Neuronal stem cell (in vitro differentiated cells): Measurements from ENCODE around the gene ITGBL1.

Experiments used
- DNase-seq: peaks from one replicate; pipeline ENCODE4 v3.0.0-alpha.2; 2013; ENCODE audit warnings: low spot score
- H2AFZ ChIP-seq: one replicate; pipeline ENCODE4 v1.6.1; 2013; ENCODE audit warnings: mild to moderate bottlenecking, low read length, inconsistent platforms
- H2AK5ac ChIP-seq: 2 replicates; pipeline ENCODE4 v1.6.1; 2013; ENCODE audit warnings: low read depth, mild to moderate bottlenecking, inconsistent platforms, low read length, moderate library complexity, mixed read lengths
- H2BK120ac ChIP-seq: 2 replicates; pipeline ENCODE4 v1.6.1; 2013; ENCODE audit warnings: low read depth, mild to moderate bottlenecking, inconsistent platforms, low read length, moderate library complexity, mixed read lengths
- H2BK12ac ChIP-seq: one replicate; pipeline ENCODE4 v1.6.1; 2013; ENCODE audit warnings: low read length, inconsistent platforms
- H2BK15ac ChIP-seq: 2 replicates; pipeline ENCODE4 v1.6.1; 2013; ENCODE audit warnings: mild to moderate bottlenecking, low read length, inconsistent platforms, mixed read lengths
- H2BK5ac ChIP-seq: one replicate; pipeline ENCODE4 v1.6.1; 2013; ENCODE audit warnings: inconsistent platforms, mild to moderate bottlenecking, low read length, moderate library complexity
- H3K14ac ChIP-seq: one replicate; pipeline ENCODE4 v1.6.1; 2013; ENCODE audit warnings: low read length, inconsistent platforms
- H3K18ac ChIP-seq: 2 replicates; pipeline ENCODE4 v1.6.1; 2013; ENCODE audit warnings: low read length, inconsistent platforms
- H3K23ac ChIP-seq: 2 replicates; pipeline ENCODE4 v1.6.1; 2013; ENCODE audit warnings: low read depth, mild to moderate bottlenecking, mixed read lengths, low read length, inconsistent platforms; ENCODE audit not compliant: poor library complexity
- H3K27ac ChIP-seq: replicated peaks from 3 replicates; pipeline ENCODE4 v1.5.1; 2013; ENCODE audit warnings: low read length, inconsistent platforms
- H3K27me3 ChIP-seq, 3 experiments: 2 replicates each; pipeline ENCODE4 v1.6.1; 2013; ENCODE audit warnings: low read length in 3 of 3, mild to moderate bottlenecking in 2 of 3, inconsistent platforms in 1 of 3, low read depth in 1 of 3, mixed read lengths in 1 of 3, moderate library complexity in 1 of 3; ENCODE audit not compliant: control insufficient read depth in 3 of 3, insufficient read depth in 3 of 3
- H3K36me3 ChIP-seq, 2 donors: replicated peaks in 1 of 2; 2 replicates each; pipeline ENCODE4 v1.6.1; 2013; ENCODE audit warnings: low read length in 2 of 2; ENCODE audit not compliant: control insufficient read depth in 2 of 2, insufficient read depth in 2 of 2
- H3K4ac ChIP-seq: 2 replicates; pipeline ENCODE4 v1.6.1; 2013; ENCODE audit warnings: inconsistent platforms, mild to moderate bottlenecking, low read length, moderate library complexity
- H3K4me1 ChIP-seq, 2 donors: 1 replicate in 1 of 2; 2 replicates in 1 of 2; pipeline ENCODE4 v1.6.1; 2013; ENCODE audit warnings: low read length in 2 of 2, low read depth in 1 of 2; ENCODE audit not compliant: control insufficient read depth in 2 of 2, insufficient read depth in 1 of 2
- H3K4me2 ChIP-seq: one replicate; pipeline ENCODE4 v1.6.1; 2013; ENCODE audit warnings: mild to moderate bottlenecking, low read length, inconsistent platforms; ENCODE audit not compliant: insufficient read depth, poor library complexity, severe bottlenecking
- H3K4me3 ChIP-seq, 2 donors: 2 replicates each; pipeline ENCODE4 v1.5.1; 2013; ENCODE audit warnings: low read length in 2 of 2, mild to moderate bottlenecking in 2 of 2, inconsistent platforms in 1 of 2, moderate library complexity in 1 of 2
- H3K79me1 ChIP-seq: one replicate; pipeline ENCODE4 v1.6.1; 2013; ENCODE audit warnings: low read depth, mild to moderate bottlenecking, inconsistent platforms, low read length, moderate library complexity
- H3K9ac ChIP-seq: one replicate; pipeline ENCODE4 v1.6.1; 2013; ENCODE audit warnings: mild to moderate bottlenecking, low read depth, low read length, inconsistent platforms; ENCODE audit not compliant: poor library complexity
- H3K9me3 ChIP-seq, 2 donors: replicated peaks in 1 of 2; 2 replicates each; pipeline versions ENCODE3 to v1.6.1; 2013; ENCODE audit warnings: low read length in 2 of 2, mild to moderate bottlenecking in 2 of 2, inconsistent platforms in 1 of 2, low read depth in 1 of 2, mixed read lengths in 1 of 2, moderate library complexity in 1 of 2; ENCODE audit not compliant: control insufficient read depth in 2 of 2, insufficient read depth in 1 of 2
- H4K8ac ChIP-seq: one replicate; pipeline ENCODE4 v1.6.1; 2013; ENCODE audit warnings: low read depth, mild to moderate bottlenecking, inconsistent platforms, low read length, moderate library complexity
- H4K91ac ChIP-seq: one replicate; pipeline ENCODE4 v1.6.1; 2013; ENCODE audit warnings: low read length, low read depth, mild to moderate bottlenecking, inconsistent platforms; ENCODE audit not compliant: poor library complexity
- WGBS, 2 donors: extraction: QIAGEN DNeasy Blood & Tissue Kit; methylation state at CpG; one replicate each; pipeline ENCODE4 v1.1.7; 2013; ENCODE audit warnings: missing lambda C conversion rate in 2 of 2, mixed read lengths in 1 of 2; ENCODE audit not compliant: insufficient read length in 2 of 2, insufficient replicate concordance in 1 of 2; ENCODE audit errors: extremely low coverage in 2 of 2; 5-methylcytosine and 5-hydroxymethylcytosine counted together

Gene ITGBL1

DNA sequence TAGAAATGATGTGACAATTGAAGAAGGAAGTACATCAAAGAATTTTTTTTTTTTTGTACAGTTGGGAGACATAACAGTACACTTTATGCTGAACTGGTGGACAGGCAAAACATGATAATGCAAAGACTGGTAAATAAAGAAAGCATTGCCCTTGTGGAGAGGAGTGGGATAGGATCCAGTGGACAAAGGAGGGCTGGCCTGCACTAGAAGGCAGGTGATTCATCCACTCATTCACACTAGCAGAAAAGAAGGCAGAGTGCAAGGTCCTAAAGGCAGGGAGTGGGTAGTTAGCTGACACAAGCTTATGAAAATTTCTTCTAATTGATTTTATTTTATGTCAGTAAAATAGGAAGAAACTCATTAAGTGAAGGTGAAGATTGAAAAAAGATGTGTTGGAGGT lies 18.6 kb upstream of the ITGBL1 start:
- no peaks in the 10 kb centered on the region for H3K4me1 ChIP-seq
- no peak overlapping the region for H2AK5ac ChIP-seq
- H3K23ac ChIP-seq = no peak overlapping the region
- no peak overlapping the region for H3K14ac ChIP-seq
- H2AFZ ChIP-seq = no peak overlapping the region
- H3K36me3 ChIP-seq = no peaks in the 10 kb centered on the region
- H3K27ac ChIP-seq = no peak overlapping the region
- no peak overlapping the region for H2BK5ac ChIP-seq
- DNase-seq = no peak
- no peak overlapping the region for H3K4me2 ChIP-seq
- H3K9me3 ChIP-seq = peaks cover 0 to 1% of the 10 kb centered on the region in 2 donors
- no peak overlapping the region for H2BK12ac ChIP-seq
- no peak overlapping the region for H2BK120ac ChIP-seq
- H4K91ac ChIP-seq = no peak overlapping the region
- no peak overlapping the region for H2BK15ac ChIP-seq
- no peaks in the 10 kb centered on the region for H3K79me1 ChIP-seq
- H3K18ac ChIP-seq = no peak overlapping the region
- no peak overlapping the region for H4K8ac ChIP-seq
- no peaks in the 10 kb centered on the region for H3K27me3 ChIP-seq
- H3K4me3 ChIP-seq = no peak overlapping the region
- no peak overlapping the region for H3K4ac ChIP-seq
- no peak overlapping the region for H3K9ac ChIP-seq

DNA sequence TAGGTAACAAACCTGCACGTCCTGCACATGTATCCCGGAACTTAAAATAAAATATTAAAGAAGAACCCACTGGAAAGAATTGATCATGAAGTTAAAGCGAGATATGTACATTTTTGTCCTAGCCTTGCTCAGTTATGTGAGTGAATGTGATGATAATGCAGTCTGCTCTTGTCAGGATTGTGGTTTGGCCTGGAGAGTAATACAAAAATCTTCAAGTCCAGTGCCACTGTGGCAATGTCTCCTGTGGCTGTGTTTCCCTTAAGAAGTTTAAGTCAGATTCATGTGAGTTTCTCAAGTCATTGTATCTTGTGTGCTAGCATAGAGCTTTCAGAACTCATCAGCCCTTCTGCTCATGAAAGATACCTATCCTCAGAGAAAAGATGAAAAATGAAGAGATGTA lies 18.0 kb upstream of the ITGBL1 start:
- Histone ChIP-seq H3K4me2 (no peak overlapping the region), H3K27me3 (no peaks in the 10 kb centered on the region), H3K9me3 (peaks cover 0 to 1% of the 10 kb centered on the region in 2 donors), H2BK120ac (no peak overlapping the region), H2BK12ac (no peak overlapping the region), H3K9ac (no peak overlapping the region), H3K18ac (no peak overlapping the region), H2AFZ (no peak overlapping the region), H3K4me1 (no peaks in the 10 kb centered on the region), H3K36me3 (no peaks in the 10 kb centered on the region), H4K8ac (no peak overlapping the region), H2BK15ac (no peak overlapping the region), H3K14ac (no peak overlapping the region), H3K23ac (no peak overlapping the region), H2AK5ac (no peak overlapping the region), H2BK5ac (no peak overlapping the region), H4K91ac (no peak overlapping the region), H3K27ac (no peak overlapping the region), H3K79me1 (no peaks in the 10 kb centered on the region), H3K4ac (no peak overlapping the region), H3K4me3 (no peak overlapping the region)
- DNase-seq = no peak
- WGBS, 2 donors = no CpG with 5 or more reads among the region's 3 CpGs

DNA sequence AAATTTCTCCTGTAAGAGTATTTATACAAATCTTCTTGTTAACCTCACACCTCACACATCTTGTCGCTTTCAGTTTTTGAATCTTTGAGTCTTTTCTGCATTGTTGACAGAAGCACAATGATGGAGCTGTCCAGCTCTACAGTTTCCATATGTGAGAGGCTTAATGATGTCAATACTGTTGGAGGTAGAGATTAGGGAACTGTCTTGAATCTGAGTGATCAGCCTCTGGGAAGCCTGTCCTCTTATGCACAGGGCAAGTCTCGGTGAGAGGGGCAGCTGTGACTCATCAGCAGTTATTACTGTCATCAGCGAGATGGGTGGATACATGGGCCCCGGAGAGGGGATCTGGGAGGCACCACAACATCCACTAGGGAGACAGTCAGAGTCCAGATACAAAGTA lies 4.6 kb upstream of the ITGBL1 start:
- H3K36me3 ChIP-seq = no peaks in the 10 kb centered on the region
- no peak overlapping the region for H3K27ac ChIP-seq
- no peaks in the 10 kb centered on the region for H3K4me1 ChIP-seq
- no peak overlapping the region for H3K4me2 ChIP-seq
- no peak overlapping the region for H4K8ac ChIP-seq
- no peak overlapping the region for H2AFZ ChIP-seq
- H3K9me3 ChIP-seq = no peaks in the 10 kb centered on the region
- H2BK15ac ChIP-seq = no peak overlapping the region
- H3K4me3 ChIP-seq = no peak overlapping the region
- H3K23ac ChIP-seq = no peak overlapping the region
- H2BK12ac ChIP-seq = no peak overlapping the region
- H2AK5ac ChIP-seq = no peak overlapping the region
- no peak overlapping the region for H2BK5ac ChIP-seq
- H3K79me1 ChIP-seq = no peaks in the 10 kb centered on the region
- no peak overlapping the region for H3K9ac ChIP-seq
- DNase-seq = no peak
- no peak overlapping the region for H3K18ac ChIP-seq
- H3K27me3 ChIP-seq = no peaks in the 10 kb centered on the region
- no CpG with 5 or more reads among the region's 4 CpGs for WGBS, 2 donors
- no peak overlapping the region for H4K91ac ChIP-seq
- H2BK120ac ChIP-seq = no peak overlapping the region
- H3K14ac ChIP-seq = no peak overlapping the region
- no peak overlapping the region for H3K4ac ChIP-seq

DNA sequence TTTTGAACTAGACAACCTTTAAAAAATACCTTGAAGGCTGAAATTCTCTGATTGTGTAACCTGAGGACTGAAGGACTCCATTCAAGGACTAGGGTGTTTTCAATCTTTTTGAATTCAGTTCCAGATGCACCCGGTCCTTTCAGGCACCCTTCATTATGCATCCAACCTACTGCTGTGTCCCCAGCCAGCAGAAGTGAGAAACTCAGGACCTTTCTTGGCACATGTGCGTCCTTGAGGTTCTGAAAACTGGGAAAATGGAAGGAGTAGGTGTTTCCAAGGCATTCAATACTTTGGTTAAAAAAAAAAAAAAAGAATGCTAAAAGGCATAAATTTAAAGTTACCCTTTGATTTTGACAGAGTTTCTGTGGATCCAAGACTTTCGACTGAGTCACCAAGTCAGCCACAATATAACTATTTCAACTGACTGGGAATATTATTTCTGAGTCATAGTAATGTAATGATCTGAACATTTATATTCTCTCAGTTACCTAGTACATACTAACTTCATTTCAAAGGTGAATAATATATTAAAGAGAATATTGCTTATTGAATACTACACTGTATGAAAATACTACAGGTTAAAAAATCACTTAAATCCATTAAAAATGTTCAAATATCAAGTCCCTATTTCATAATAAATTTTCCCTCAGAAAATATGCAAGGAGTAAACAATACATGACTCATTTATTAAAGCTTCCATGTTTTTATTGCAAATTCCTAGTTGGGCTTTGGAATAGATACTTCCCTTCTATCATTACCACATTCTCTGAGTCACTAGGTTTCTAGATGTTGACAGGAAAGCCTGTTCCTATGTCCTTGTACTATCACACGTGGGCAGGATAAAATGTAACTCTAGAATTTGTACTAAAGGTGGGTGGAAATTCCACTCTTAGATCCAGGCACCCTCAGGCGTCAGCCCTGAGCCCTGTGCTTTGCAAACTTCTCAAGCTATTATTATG lies 2.4 kb upstream of the ITGBL1 start:
- DNase-seq = no peak
- no peak overlapping the region for H2BK120ac ChIP-seq
- no peaks in the 10 kb centered on the region for H3K36me3 ChIP-seq
- H3K23ac ChIP-seq = no peak overlapping the region
- no peak overlapping the region for H4K8ac ChIP-seq
- no peak overlapping the region for H3K18ac ChIP-seq
- H3K4me2 ChIP-seq = no peak overlapping the region
- no peak overlapping the region for H2BK5ac ChIP-seq
- H3K9me3 ChIP-seq = no peaks in the 10 kb centered on the region
- H3K27ac ChIP-seq = no peak overlapping the region
- no peak overlapping the region for H2BK15ac ChIP-seq
- no peak overlapping the region for H2BK12ac ChIP-seq
- no peak overlapping the region for H2AK5ac ChIP-seq
- no peak overlapping the region for H3K4ac ChIP-seq
- no peaks in the 10 kb centered on the region for H3K27me3 ChIP-seq
- H2AFZ ChIP-seq = no peak overlapping the region
- WGBS, 2 donors = no CpG with 5 or more reads among the region's 5 CpGs
- H3K4me1 ChIP-seq = no peaks in the 10 kb centered on the region
- no peak overlapping the region for H3K14ac ChIP-seq
- H4K91ac ChIP-seq = no peak overlapping the region
- no peak overlapping the region for H3K9ac ChIP-seq
- no peaks in the 10 kb centered on the region for H3K79me1 ChIP-seq
- H3K4me3 ChIP-seq = no peak overlapping the region
